H1 (cell line): ENCODE measurements around the gene SEMA4D. TPM values are rescaled to one million over a fixed set of nuclear protein-coding genes. Genes with fewer than 3 reads are reported as not detected.

Experiments used
- CTCF ChIA-PET: fragments of 300-600 bp; sonication (Branson Sonifier 250); formaldehyde crosslinking; loops from one replicate; lab custom pipeline; 2021; ENCODE audit not compliant: partially characterized antibody; lab: Charles Lee
- POLR2A ChIA-PET: fragments of 300-600 bp; sonication (Branson Sonifier 250); formaldehyde crosslinking; loops from one replicate; lab custom pipeline; 2021; ENCODE audit warnings: inconsistent platforms; ENCODE audit not compliant: partially characterized antibody; lab: Charles Lee
- DNase-seq, 2 experiments: peaks; one replicate each; pipeline versions ENCODE4 v3.0.0 to v3.0.0-alpha.2; 2010 to 2022; ENCODE audit warnings: low spot score in 2 of 2, low read depth in 1 of 2, mixed read lengths in 1 of 2
- FAIRE-seq: peaks from 2 replicates; lab custom pipeline; 2011; peaks lifted over from hg19 to GRCh38; lab: Jason Lieb, UNC
- H2AFZ ChIP-seq: 2 replicates; pipeline ENCODE4 v1.8.1; 2012; ENCODE audit warnings: low read length, inconsistent platforms
- H2AK5ac ChIP-seq: 2 replicates; pipeline ENCODE4 v1.6.1; 2013; ENCODE audit warnings: low read depth, low read length
- H2BK120ac ChIP-seq: replicated peaks from 2 replicates; pipeline ENCODE3; 2013; ENCODE audit warnings: low read depth, low read length, inconsistent platforms
- H2BK12ac ChIP-seq: 2 replicates; pipeline ENCODE4 v1.6.1; 2013; ENCODE audit warnings: low read depth, low read length
- H2BK15ac ChIP-seq: 2 replicates; pipeline ENCODE4 v1.6.1; 2013; ENCODE audit warnings: low read length
- H2BK20ac ChIP-seq: 2 replicates; pipeline ENCODE4 v1.6.1; 2013; ENCODE audit warnings: low read length
- H2BK5ac ChIP-seq: 2 replicates; pipeline ENCODE4 v1.6.1; 2013; ENCODE audit warnings: low read depth, low read length
- H3K14ac ChIP-seq: 2 replicates; pipeline ENCODE4 v1.6.1; 2013; ENCODE audit warnings: inconsistent platforms; ENCODE audit not compliant: insufficient read length
- H3K18ac ChIP-seq: 2 replicates; pipeline ENCODE4 v1.6.1; 2013; ENCODE audit warnings: low read length; ENCODE audit errors: extremely low read depth
- H3K23ac ChIP-seq: 2 replicates; pipeline ENCODE4 v1.6.1; 2013; ENCODE audit warnings: inconsistent platforms; ENCODE audit not compliant: insufficient read length
- H3K23me2 ChIP-seq: 2 replicates; pipeline ENCODE4 v1.6.1; 2013; ENCODE audit warnings: low read depth, low read length
- H3K27ac ChIP-seq: 2 replicates; pipeline ENCODE4 v1.6.1; 2011; ENCODE audit warnings: low read depth, low read length, inconsistent platforms
- H3K27me3 ChIP-seq, 4 experiments: replicated peaks in 1 of 4; 1 replicate in 1 of 4; 2 replicates in 3 of 4; pipeline versions ENCODE4 v1.6.1 to v1.8.1; 2011 to 2013; ENCODE audit warnings: low read length in 3 of 4, mild to moderate bottlenecking in 3 of 4, inconsistent platforms in 2 of 4, mixed read lengths in 2 of 4, moderate library complexity in 1 of 4; ENCODE audit not compliant: control insufficient read depth in 3 of 4, insufficient read depth in 3 of 4; ENCODE audit errors: extremely low read depth in 1 of 4
- H3K36me3 ChIP-seq, 4 experiments: 2 replicates each; pipeline versions ENCODE4 v1.6.1 to v1.8.1; 2011 to 2013; ENCODE audit warnings: mild to moderate bottlenecking in 4 of 4, low read length in 3 of 4, moderate library complexity in 2 of 4, control low read depth in 1 of 4, inconsistent platforms in 1 of 4; ENCODE audit not compliant: insufficient read depth in 4 of 4, control insufficient read depth in 2 of 4
- H3K4ac ChIP-seq: replicated peaks from 2 replicates; pipeline ENCODE3; 2013; ENCODE audit warnings: low read length, low read depth, mixed read lengths, inconsistent platforms; ENCODE audit not compliant: insufficient read length
- H3K4me1 ChIP-seq, 4 experiments: replicated peaks in 1 of 4; 1 replicate in 1 of 4; 2 replicates in 3 of 4; pipeline versions ENCODE4 v1.6.1 to v1.8.1; 2011 to 2013; ENCODE audit warnings: low read length in 3 of 4, inconsistent platforms in 2 of 4, mixed read lengths in 1 of 4; ENCODE audit not compliant: insufficient read depth in 4 of 4, control insufficient read depth in 3 of 4
- H3K4me2 ChIP-seq, 2 experiments: 2 replicates each; pipeline versions ENCODE4 v1.6.1 to v1.8.1; 2011 to 2013; ENCODE audit warnings: low read depth in 2 of 2, low read length in 2 of 2, control low read depth in 1 of 2, inconsistent platforms in 1 of 2, mild to moderate bottlenecking in 1 of 2; ENCODE audit not compliant: insufficient read depth in 1 of 2
- H3K4me3 ChIP-seq, 4 experiments: fragments of 200-600, 300-600 bp in 1 of 4; sonication (generic), shearing (Covaris generic), sonication (Bioruptor Twin) in 1 of 4; 2 replicates each; pipeline versions ENCODE4 v1.5.1 to v1.8.1; 2011 to 2016; ENCODE audit warnings: low read length in 4 of 4, low read depth in 3 of 4, control low read depth in 2 of 4, inconsistent platforms in 2 of 4, mild to moderate bottlenecking in 2 of 4, mixed read lengths in 1 of 4, moderate library complexity in 1 of 4; ENCODE audit not compliant: insufficient read depth in 2 of 4; ENCODE audit errors: extremely low read depth in 1 of 4
- H3K56ac ChIP-seq: replicated peaks from 2 replicates; pipeline ENCODE3; 2013; ENCODE audit warnings: low read depth, mild to moderate bottlenecking, mixed read lengths, low read length, inconsistent platforms; ENCODE audit not compliant: insufficient read length
- H3K79me1 ChIP-seq: 2 replicates; pipeline ENCODE4 v1.6.1; 2013; ENCODE audit warnings: low read depth, low read length, control low read depth
- H3K79me2 ChIP-seq, 2 experiments: 2 replicates each; pipeline versions ENCODE4 v1.6.1 to v1.8.1; 2012 to 2013; ENCODE audit warnings: low read length in 2 of 2, mild to moderate bottlenecking in 2 of 2, inconsistent platforms in 1 of 2; ENCODE audit not compliant: insufficient read depth in 2 of 2, control insufficient read depth in 1 of 2
- H3K9ac ChIP-seq, 4 experiments: replicated peaks in 1 of 4; 1 replicate in 1 of 4; 2 replicates in 3 of 4; pipeline versions ENCODE4 v1.6.1 to v1.8.1; 2011 to 2013; ENCODE audit warnings: low read depth in 3 of 4, low read length in 3 of 4, control low read depth in 2 of 4, mild to moderate bottlenecking in 2 of 4, moderate library complexity in 2 of 4, inconsistent platforms in 1 of 4; ENCODE audit errors: extremely low read depth in 1 of 4
- H3K9me3 ChIP-seq, 2 experiments: 2 replicates each; pipeline versions ENCODE4 v1.6.1 to v1.8.1; 2012 to 2013; ENCODE audit warnings: mild to moderate bottlenecking in 2 of 2, moderate library complexity in 2 of 2, control low read depth in 1 of 2, inconsistent platforms in 1 of 2, low read depth in 1 of 2, low read length in 1 of 2, mixed read lengths in 1 of 2; ENCODE audit not compliant: insufficient read depth in 2 of 2
- H4K20me1 ChIP-seq, 2 experiments: replicated peaks in 1 of 2; 2 replicates each; pipeline versions ENCODE3 to v1.8.1; 2011 to 2013; ENCODE audit warnings: inconsistent platforms in 2 of 2, low read length in 2 of 2, mild to moderate bottlenecking in 1 of 2; ENCODE audit not compliant: insufficient read depth in 2 of 2, control insufficient read depth in 1 of 2
- H4K5ac ChIP-seq: 2 replicates; pipeline ENCODE4 v1.6.1; 2013; ENCODE audit warnings: low read length, low read depth, mixed read lengths, inconsistent platforms; ENCODE audit not compliant: insufficient read length
- H4K8ac ChIP-seq: 2 replicates; pipeline ENCODE4 v1.8.0; 2013; ENCODE audit warnings: mild to moderate bottlenecking, moderate library complexity, low read length, inconsistent platforms; ENCODE audit not compliant: insufficient read depth; ENCODE audit errors: extremely low read depth
- H4K91ac ChIP-seq: replicated peaks from 2 replicates; pipeline ENCODE3; 2013; ENCODE audit warnings: low read length, mixed read lengths, inconsistent platforms; ENCODE audit not compliant: insufficient read length
- ASH2L ChIP-seq: fragments of 200-600, 300-600 bp; sonication (generic); IDR thresholded peaks from one replicate; pipeline ENCODE4 v1.7.1; 2017; ENCODE audit warnings: low read length
- BCL11A ChIP-seq, 2 experiments: IDR thresholded peaks; one replicate each; pipeline ENCODE4 v1.6.1; 2011; ENCODE audit warnings: low read depth in 2 of 2, low read length in 2 of 2, mild to moderate bottlenecking in 2 of 2
- HDAC2 ChIP-seq, 2 experiments: fragments of 300-600 bp in 1 of 2; sonication (generic) in 1 of 2; IDR thresholded peaks; 2 replicates each; pipeline ENCODE4 v1.6.1; 2011 to 2012; ENCODE audit warnings: low read depth in 2 of 2, low read length in 2 of 2, mild to moderate bottlenecking in 2 of 2, moderate library complexity in 2 of 2, borderline replicate concordance in 1 of 2, inconsistent platforms in 1 of 2
- KDM1A ChIP-seq: fragments of 200-600, 300-600 bp; sonication (generic); IDR thresholded peaks from 2 replicates; pipeline ENCODE4 v1.7.1; 2016; ENCODE audit warnings: mild to moderate bottlenecking, low read length, borderline replicate concordance
- POLR2A ChIP-seq, 2 experiments: IDR thresholded peaks; 1 replicate in 1 of 2; 2 replicates in 1 of 2; pipeline ENCODE4 v1.6.1; 2011; ENCODE audit warnings: low read depth in 2 of 2, low read length in 2 of 2, mild to moderate bottlenecking in 2 of 2; ENCODE audit errors: control extremely low read depth in 1 of 2
- RAD21 ChIP-seq, 2 experiments: IDR thresholded peaks in 1 of 2; conservative IDR thresholded peaks in 1 of 2; 2 replicates each; pipeline ENCODE4 v1.6.1; 2011; ENCODE audit warnings: low read depth in 2 of 2, low read length in 2 of 2, improper control_type of control experiment in 1 of 2, inconsistent platforms in 1 of 2, mild to moderate bottlenecking in 1 of 2, moderate library complexity in 1 of 2
- RFX5 ChIP-seq: IDR thresholded peaks from 2 replicates; pipeline ENCODE4 v1.6.1; 2011; ENCODE audit warnings: low read depth, low read length, improper control_type of control experiment, borderline replicate concordance
- RNF2 ChIP-seq: fragments of 200-900, 300-1000 bp; sonication (generic); IDR thresholded peaks from 2 replicates; pipeline ENCODE4 v1.7.1; 2016; ENCODE audit warnings: borderline replicate concordance, low read depth, mild to moderate bottlenecking, antibody characterized with exemption, low read length; ENCODE audit not compliant: poor library complexity, severe bottlenecking; ENCODE audit errors: missing control alignments
- WGBS, 2 experiments: shearing (Covaris generic) in 1 of 2; methylation state at CpG; one replicate each; pipeline versions ENCODE4 v1.1.6 to v1.1.7; 2013 to 2015; ENCODE audit warnings: low lambda C conversion rate in 2 of 2, mixed read lengths in 2 of 2, inconsistent platforms in 1 of 2, low coverage in 1 of 2, missing lambda C conversion rate in 1 of 2; ENCODE audit not compliant: insufficient replicate concordance in 2 of 2, insufficient coverage in 1 of 2, insufficient read length in 1 of 2; ENCODE audit errors: extremely low coverage in 1 of 2, missing lambda C conversion rate in 1 of 2; 5-methylcytosine and 5-hydroxymethylcytosine counted together
- polyA plus RNA-seq, 7 experiments: library from polyadenylated mRNA; depleted of rRNA in 3 of 7; stranded (reverse) in 5 of 7; unstranded in 2 of 7; fragments of >200 nt in 5 of 7; fragments of 200-250 nt in 2 of 7; gene quantifications; 1 replicate in 5 of 7; 2 replicates in 1 of 7; 4 replicates in 1 of 7; pipeline versions ENCODE4 v1.2.1 to v1.2.3, GENCODE V29; 2011 to 2013; ENCODE audit warnings: missing spikeins in 2 of 7, mixed read lengths in 2 of 7
- total RNA-seq: library from RNA; stranded (reverse); fragmentation: NEBNext Ultra II Directional; extraction: Animal tissue kit (Norgen Biotek cat#: 25700); gene quantifications from 2 replicates; pipeline ENCODE4 v1.2.1, GENCODE V29; 2021

SEMA4D gene
- total and polyA plus RNA-seq, 2 of the 8 experiments (the other 6 are each of a cell fraction or from before 2014, with no cell fraction given) = 21.0 to 70.4 TPM

DNA sequence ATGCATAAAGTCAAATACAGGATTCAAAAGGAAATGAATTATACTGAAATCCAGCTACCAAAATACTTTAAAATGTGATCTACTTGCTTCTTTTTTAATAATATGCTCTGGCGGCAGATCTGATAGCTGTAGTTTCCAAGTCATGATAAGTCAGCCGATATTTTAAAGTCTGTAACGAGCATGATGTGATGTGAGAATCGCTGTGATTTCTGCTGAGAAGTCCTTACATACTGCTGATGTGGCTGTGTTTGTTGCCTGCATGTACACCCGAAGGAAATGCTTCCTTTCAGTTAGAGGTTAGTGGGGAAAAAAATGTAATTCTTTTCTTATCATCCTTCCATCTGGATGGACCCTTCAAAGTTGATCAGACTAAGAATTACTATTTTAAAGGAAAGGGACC is 4.8 kb upstream of the SEMA4D start:
- WGBS, 2 experiments = 74% methylated on average over 5 of the region's 5 CpGs; no CpG with 5 or more reads in 1 of the 2 experiments
- no peak for FAIRE-seq
- no peak overlapping the region for H2BK12ac ChIP-seq

More for the DNA sequence above, 4.8 kb upstream of the SEMA4D start:
- no peak overlapping the region for H3K18ac ChIP-seq
- H2AK5ac ChIP-seq = no peak overlapping the region
- H2BK5ac ChIP-seq = no peak overlapping the region
- H3K79me1 ChIP-seq = no peaks in the 10 kb centered on the region
- H4K8ac ChIP-seq = no peak overlapping the region
- H2AFZ ChIP-seq = no peak overlapping the region
- no peaks in the 10 kb centered on the region for H4K20me1 ChIP-seq
- H2BK15ac ChIP-seq = no peak overlapping the region
- TF ChIP-seq ASH2L (no peak), POLR2A (IDR thresholded peaks at IDR 0.05; ENCODE audit: control extremely low read depth in 1 of 2, low read depth in 2 of 2, low read length in 2 of 2) (no peak), KDM1A (no peak), RAD21 (IDR thresholded peaks at IDR 0.05 in 1 of 2, conservative IDR thresholded peaks at IDR 0.05 in 1 of 2; ENCODE audit: low read depth in 2 of 2, low read length in 2 of 2) (no peak), RNF2 (no peak), BCL11A (IDR thresholded peaks at IDR 0.05; ENCODE audit: low read depth in 2 of 2, low read length in 2 of 2) (no peak), HDAC2 (IDR thresholded peaks at IDR 0.05; ENCODE audit: borderline replicate concordance in 1 of 2, low read depth in 2 of 2, low read length in 2 of 2) (no peak), RFX5 (no peak)
- H3K79me2 ChIP-seq = no peaks in the 10 kb centered on the region; a peak in 1 of 4 replicates
- no peak overlapping the region for H3K4me2 ChIP-seq
- H3K27me3 ChIP-seq = no peaks in the 10 kb centered on the region
- no peak overlapping the region for H4K5ac ChIP-seq
- ChIA-PET POLR2A (interaction anchor here (1.2 to 1.8 kb wide), 2 partner anchors 13 to 58 kb away, joined by 4 to 5 read pairs; no protein-coding TSS in a partner anchor), CTCF (interaction anchor here (1.0 to 2.2 kb wide), 4 partner anchors 46 to 91 kb away, joined by 3 to 8 read pairs (median 3); no protein-coding TSS in a partner anchor)
- H4K91ac ChIP-seq = no peak overlapping the region
- H3K4ac ChIP-seq = no peak overlapping the region
- no peak overlapping the region for H3K56ac ChIP-seq
- H3K4me3 ChIP-seq = no peak overlapping the region
- no peak overlapping the region for H3K14ac ChIP-seq
- H3K27ac ChIP-seq = no peak overlapping the region
- peaks cover 0 to 15% (median 7%) of the 10 kb centered on the region in 4 experiments; a peak in 6 of 7 replicates for H3K4me1 ChIP-seq
- H3K36me3 ChIP-seq = no peaks in the 10 kb centered on the region
- H3K9ac ChIP-seq = no peak overlapping the region
- H3K23me2 ChIP-seq = no peaks in the 10 kb centered on the region; the same call in 1 of the 2 replicates
- no peak overlapping the region for H2BK120ac ChIP-seq
- DNase-seq = no peak
- H2BK20ac ChIP-seq = no peak overlapping the region
- H3K23ac ChIP-seq = no peak overlapping the region
- H3K9me3 ChIP-seq = no peaks in the 10 kb centered on the region
